Duodenal mucosa (tissue), 2 donors: ENCODE measurements around the gene SNPH.

Experiments used
- H3K27ac ChIP-seq: one replicate; pipeline ENCODE4 v1.7.0; 2013; ENCODE audit warnings: low read depth, low read length
- H3K27me3 ChIP-seq, 2 donors: one replicate each; pipeline ENCODE4 v1.7.0; 2013; ENCODE audit warnings: low read length in 2 of 2, control low read depth in 1 of 2; ENCODE audit not compliant: insufficient read depth in 2 of 2, control insufficient read depth in 1 of 2
- H3K36me3 ChIP-seq, 2 donors: one replicate each; pipeline ENCODE4 v1.7.0; 2013; ENCODE audit warnings: low read length in 2 of 2, control low read depth in 1 of 2; ENCODE audit not compliant: insufficient read depth in 2 of 2, control insufficient read depth in 1 of 2
- H3K4me1 ChIP-seq, 2 donors: one replicate each; pipeline ENCODE4 v1.7.0; 2013; ENCODE audit warnings: low read length in 2 of 2, control low read depth in 1 of 2; ENCODE audit not compliant: insufficient read depth in 2 of 2, control insufficient read depth in 1 of 2
- H3K4me3 ChIP-seq, 2 donors: one replicate each; pipeline ENCODE4 v1.7.0; 2013; ENCODE audit warnings: low read length in 2 of 2, low read depth in 1 of 2
- H3K9ac ChIP-seq, 2 donors: one replicate each; pipeline ENCODE4 v1.7.0; 2013; ENCODE audit warnings: low read length in 2 of 2, low read depth in 1 of 2
- H3K9me3 ChIP-seq, 2 donors: one replicate each; pipeline ENCODE4 v1.7.0; 2013; ENCODE audit warnings: low read length in 2 of 2, control low read depth in 1 of 2; ENCODE audit not compliant: control insufficient read depth in 1 of 2

SNPH gene

DNA sequence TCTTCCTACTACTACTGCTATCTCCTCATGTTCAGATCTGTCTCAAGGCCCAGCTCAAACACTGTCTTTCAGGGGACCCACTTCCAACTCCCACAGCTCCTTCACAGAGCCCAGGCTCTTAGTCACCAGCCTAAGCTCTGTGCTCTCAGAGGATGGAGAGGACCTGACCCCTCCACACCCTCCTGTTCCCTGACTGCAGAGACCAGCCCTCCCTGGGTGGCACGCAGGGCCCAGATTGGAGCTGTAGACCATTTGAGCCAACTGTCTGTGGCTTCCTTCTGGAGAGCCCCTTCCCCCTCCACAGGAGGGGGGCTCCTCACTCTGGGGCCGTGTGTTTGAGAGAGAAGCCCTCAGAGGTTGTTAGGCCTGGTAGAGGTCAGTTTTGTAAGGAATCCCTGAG is 9.8 kb downstream of the SNPH start:
- Histone ChIP-seq H3K9ac (no peak overlapping the region), H3K27me3 (no peaks in the 10 kb centered on the region), H3K4me3 (no peak overlapping the region), H3K27ac (no peak overlapping the region), H3K9me3 (no peaks in the 10 kb centered on the region), H3K36me3 (no peaks in the 10 kb centered on the region), H3K4me1 (peaks cover 0 to 7% of the 10 kb centered on the region in 2 donors)

- no peaks in the 10 kb centered on the region for H3K36me3 ChIP-seq
- H3K27ac ChIP-seq: no peak overlapping the region
- no peaks in the 10 kb centered on the region for H3K27me3 ChIP-seq
- no peak overlapping the region for H3K9ac ChIP-seq
- H3K4me1 ChIP-seq: peaks cover 10 to 14% of the 10 kb centered on the region in 2 donors
- no peak overlapping the region for H3K4me3 ChIP-seq
- no peaks in the 10 kb centered on the region for H3K9me3 ChIP-seq
Measured at GRCh38 chr20:1277529-1278322, 11.6 kb downstream of the SNPH start.

- Histone ChIP-seq H3K9me3 (no peaks in the 10 kb centered on the region), H3K27me3 (no peaks in the 10 kb centered on the region), H3K4me3 (no peak overlapping the region), H3K9ac (no peak overlapping the region), H3K4me1 (peaks cover 12 to 14% of the 10 kb centered on the region in 2 donors), H3K36me3 (no peaks in the 10 kb centered on the region), H3K27ac (no peak overlapping the region)
Measured at GRCh38 chr20:1278993-1279392, 12.9 kb downstream of the SNPH start.

DNA sequence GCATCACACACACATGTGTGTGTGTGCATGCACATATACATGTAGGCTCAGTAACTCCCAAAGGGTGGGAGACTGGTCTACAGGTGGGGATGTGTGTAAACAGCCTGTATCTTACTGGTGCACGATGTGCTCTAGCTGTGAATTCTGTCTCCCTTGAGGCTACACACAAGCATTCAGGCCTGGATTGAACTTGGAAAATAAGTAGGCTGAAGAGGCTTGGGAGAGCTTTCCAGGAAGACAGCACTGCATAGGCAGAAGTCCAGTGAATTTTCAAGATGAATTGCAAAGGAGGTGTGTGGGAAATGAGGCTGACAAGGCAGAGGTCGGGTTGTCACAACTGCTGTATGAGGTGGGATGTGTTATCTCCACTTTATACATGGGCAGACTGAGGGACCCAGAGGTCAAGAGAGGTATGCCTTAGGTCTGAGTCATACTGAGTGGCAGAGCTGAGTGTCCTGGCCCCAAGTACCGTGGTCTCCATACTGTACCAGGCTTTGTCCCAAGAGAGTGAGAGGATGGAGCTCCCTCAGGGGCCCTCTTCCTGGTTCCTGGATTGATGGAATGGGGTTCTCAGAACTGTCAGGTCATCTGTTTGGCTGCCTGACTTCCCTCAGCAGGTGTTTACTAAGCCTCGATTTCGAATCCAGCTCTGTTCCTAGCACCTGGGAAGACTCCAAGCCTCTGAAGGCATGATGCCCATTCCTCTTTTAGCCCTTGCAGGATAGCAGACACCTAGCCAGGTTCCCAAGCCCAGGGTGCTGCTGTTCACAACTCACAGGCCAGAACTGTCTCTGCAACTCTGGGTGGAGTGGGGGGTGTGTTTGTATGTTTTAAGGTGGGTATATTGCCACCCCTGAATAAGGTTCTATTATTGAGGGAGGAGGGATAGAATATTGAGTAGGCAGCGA is 14.4 kb downstream of the SNPH start:
- Histone ChIP-seq H3K4me1 (peaks cover 7 to 12% of the 10 kb centered on the region in 2 donors), H3K4me3 (no peak overlapping the region), H3K27ac (no peak overlapping the region), H3K36me3 (no peaks in the 10 kb centered on the region), H3K27me3 (no peaks in the 10 kb centered on the region), H3K9ac (no peak overlapping the region), H3K9me3 (no peaks in the 10 kb centered on the region)

- H3K4me1 ChIP-seq: peaks cover 7 to 12% of the 10 kb centered on the region in 2 donors
- H3K4me3 ChIP-seq: no peak overlapping the region
- H3K9me3 ChIP-seq: no peaks in the 10 kb centered on the region
- no peaks in the 10 kb centered on the region for H3K27me3 ChIP-seq
- H3K36me3 ChIP-seq: no peaks in the 10 kb centered on the region
- H3K27ac ChIP-seq: no peak overlapping the region
- H3K9ac ChIP-seq: no peak overlapping the region
Measured at GRCh38 chr20:1281279-1282057, 15.4 kb downstream of the SNPH start.

GRCh38 chr20:1282966-1283365 is 16.9 kb downstream of the SNPH start:
- Histone ChIP-seq H3K9ac (no peak overlapping the region), H3K4me3 (no peak overlapping the region), H3K9me3 (no peaks in the 10 kb centered on the region), H3K27me3 (no peaks in the 10 kb centered on the region), H3K27ac (no peak overlapping the region), H3K4me1 (peaks cover 7 to 12% of the 10 kb centered on the region in 2 donors), H3K36me3 (no peaks in the 10 kb centered on the region)

DNA sequence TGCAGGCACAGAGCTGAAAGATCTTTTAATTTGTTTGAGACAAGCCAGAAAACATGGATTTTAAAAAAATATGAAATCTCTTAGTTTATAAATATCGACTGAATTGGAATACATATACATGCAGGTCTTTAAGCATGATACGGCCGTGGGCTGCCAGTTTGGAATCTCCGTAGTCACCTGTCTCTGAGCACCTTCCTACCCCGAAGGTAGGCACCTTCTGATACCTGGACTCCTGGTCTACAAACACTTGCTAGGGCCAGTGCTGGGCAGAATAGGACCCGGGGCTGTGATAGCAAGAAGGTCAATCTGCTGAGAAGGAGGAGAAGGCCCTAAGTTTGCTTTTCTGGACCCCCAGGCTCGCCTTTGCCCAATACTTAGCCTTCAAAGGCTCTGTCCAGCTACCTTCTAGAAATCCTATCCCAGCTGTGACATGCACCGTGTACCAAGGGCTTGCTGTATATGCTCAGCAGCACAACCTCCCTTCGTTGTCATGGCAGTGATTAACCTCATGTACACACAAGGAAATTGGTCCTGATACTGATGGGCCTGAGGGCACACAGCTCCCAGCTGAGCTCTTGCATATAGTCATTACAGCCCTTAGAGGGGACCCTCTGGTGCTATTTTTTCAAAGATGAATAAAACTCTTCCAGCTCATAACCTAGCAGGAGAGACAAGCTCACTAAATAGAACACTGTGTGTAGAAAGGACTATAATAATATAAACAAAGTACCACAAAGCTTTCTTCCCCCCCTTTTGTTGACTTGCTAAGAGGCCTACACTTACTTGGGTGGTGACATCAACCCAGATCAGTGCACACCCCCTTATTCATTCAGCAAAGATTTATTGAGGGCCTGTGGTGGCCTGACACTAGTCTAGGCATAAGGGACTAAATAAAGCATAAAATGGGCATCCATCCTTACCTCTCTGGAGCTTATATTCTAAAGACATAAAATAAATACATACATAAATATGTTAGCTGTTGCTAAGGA is 17.7 kb downstream of the SNPH start:
- Histone ChIP-seq H3K27ac (no peak overlapping the region), H3K27me3 (no peaks in the 10 kb centered on the region), H3K9me3 (no peaks in the 10 kb centered on the region), H3K36me3 (no peaks in the 10 kb centered on the region), H3K4me3 (no peak overlapping the region), H3K4me1 (peaks cover 7 to 12% of the 10 kb centered on the region in 2 donors), H3K9ac (no peak overlapping the region)

GRCh38 chr20:1286267-1287024 is 20.4 kb downstream of the SNPH start:
- no peak overlapping the region for H3K27ac ChIP-seq
- H3K27me3 ChIP-seq: no peaks in the 10 kb centered on the region
- H3K4me3 ChIP-seq: no peak overlapping the region
- no peak overlapping the region for H3K9ac ChIP-seq
- peaks cover 4 to 8% of the 10 kb centered on the region in 2 donors for H3K4me1 ChIP-seq
- no peaks in the 10 kb centered on the region for H3K36me3 ChIP-seq
- no peaks in the 10 kb centered on the region for H3K9me3 ChIP-seq

GRCh38 chr20:1287306-1287705 is 21.2 kb downstream of the SNPH start:
- Histone ChIP-seq H3K9ac (no peak overlapping the region), H3K27me3 (no peaks in the 10 kb centered on the region), H3K9me3 (no peaks in the 10 kb centered on the region), H3K36me3 (no peaks in the 10 kb centered on the region), H3K4me1 (peaks cover 0 to 2% of the 10 kb centered on the region in 2 donors), H3K27ac (no peak overlapping the region), H3K4me3 (no peak overlapping the region)
